ENCODE data around the gene HTR2C.
"Not testable (repeated sequence)": the region's sequence is repeated elsewhere in the genome, so short reads cannot be mapped to it uniquely, and the experiment has no call there.

Gene HTR2C

GRCh38 chrX:114715096-114715495 lies 131.2 kb downstream of the HTR2C start:
- DNase-seq = no peak

DNA sequence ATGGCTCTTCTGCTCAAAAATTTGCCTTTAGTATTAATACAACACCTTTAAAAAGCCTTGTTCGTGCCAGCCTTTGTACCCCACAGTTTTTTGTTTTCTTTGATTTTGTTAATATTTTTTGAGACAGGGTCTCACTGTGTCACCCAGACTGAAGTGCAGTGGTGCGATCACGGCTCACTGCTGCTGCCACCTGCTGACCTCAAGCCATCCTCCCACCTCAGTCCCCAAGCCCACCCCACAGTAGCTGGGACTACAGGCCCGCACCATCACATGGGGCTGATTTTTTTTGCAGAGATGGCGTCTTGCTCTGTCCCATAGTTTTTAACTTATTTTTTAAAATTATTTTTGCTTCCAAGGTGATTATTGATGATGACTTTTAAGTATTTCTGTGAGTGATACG lies 134.0 kb downstream of the HTR2C start:
- DNase-seq = no peak

- DNase-seq = no peak
These were observed 182.7 kb downstream of the HTR2C start for GRCh38 chrX:114766541-114766940.

DNA sequence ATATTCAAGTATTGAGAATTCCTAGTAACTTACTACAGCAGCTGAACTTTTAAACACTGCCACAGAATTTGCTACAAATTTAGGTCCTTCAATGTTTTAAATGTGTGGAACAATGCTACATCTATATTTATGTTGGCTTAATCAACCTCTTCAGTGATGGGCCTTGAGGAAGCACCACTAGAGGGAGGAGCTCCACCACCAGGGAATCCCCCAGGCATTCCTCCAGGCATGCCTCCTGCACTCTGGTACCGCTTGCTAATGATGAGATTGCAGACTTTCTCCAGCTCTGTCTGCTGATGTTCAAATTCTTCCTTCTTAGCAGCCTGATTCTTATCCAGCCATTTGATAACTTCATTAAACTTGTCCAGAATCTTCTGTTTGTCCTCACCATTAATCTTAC lies 190.8 kb downstream of the HTR2C start:
- no peak for DNase-seq

DNA sequence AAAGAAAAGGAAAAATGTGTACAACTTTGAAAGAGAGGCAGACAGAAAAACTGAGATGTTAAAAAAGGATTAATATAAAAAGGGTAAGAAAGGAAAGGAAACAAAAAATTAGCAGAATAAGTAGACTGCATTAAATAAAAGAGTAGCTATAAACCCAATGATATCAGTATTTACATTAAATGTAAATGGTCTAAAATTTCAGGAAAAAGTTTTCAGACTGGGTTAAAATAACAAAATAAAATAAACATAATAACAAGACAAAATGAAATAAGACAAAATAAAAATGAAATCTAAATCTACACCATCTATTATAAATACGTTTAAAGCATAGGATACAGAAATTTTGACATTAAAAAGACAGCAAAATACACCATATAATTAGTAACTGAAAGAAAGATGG lies 199.0 kb downstream of the HTR2C start:
- no peak for DNase-seq

GRCh38 chrX:114787061-114787460 lies 203.2 kb downstream of the HTR2C start:
- no peak for DNase-seq

DNA sequence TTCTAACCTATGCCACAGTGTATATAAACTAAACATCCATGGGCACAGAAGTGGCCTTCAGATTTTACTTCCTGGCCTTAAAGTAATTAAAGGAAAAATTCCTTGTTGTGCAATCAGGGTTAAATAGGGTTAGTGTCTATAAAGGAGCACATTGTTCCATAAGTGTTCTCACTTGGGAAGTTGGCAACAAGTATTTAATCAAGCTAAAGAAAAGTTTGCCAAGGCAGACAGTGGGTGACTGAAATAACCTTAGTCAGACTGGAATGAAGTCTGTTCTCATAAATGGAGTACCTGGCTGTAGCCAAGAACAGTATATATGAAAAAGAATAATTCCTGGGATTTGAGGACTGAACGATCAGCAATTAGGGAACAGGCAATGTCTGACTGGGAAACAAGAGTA lies 213.6 kb downstream of the HTR2C start:
- DNase-seq = no peak

DNA sequence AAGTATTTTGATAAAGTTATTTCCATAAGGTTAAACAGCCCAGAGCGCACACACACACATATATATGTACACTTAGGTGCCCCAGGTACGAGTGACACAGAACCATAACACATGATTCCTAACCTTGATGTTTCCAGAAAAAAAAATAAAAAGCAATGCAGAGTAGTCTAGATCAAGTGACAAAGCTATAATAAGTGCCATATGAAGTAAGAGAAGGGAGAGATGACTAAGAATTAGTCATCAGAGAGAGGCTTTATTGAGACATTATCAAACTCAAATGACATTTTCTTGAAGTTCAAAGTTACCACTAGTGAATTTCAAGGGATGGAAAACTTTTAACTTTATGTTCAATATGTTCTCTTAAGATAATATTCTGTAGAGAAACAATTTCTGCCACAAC lies 215.0 kb downstream of the HTR2C start:
- DNase-seq = no peak

- no peak for DNase-seq
These were observed 216.8 kb downstream of the HTR2C start for GRCh38 chrX:114800719-114801118.

DNA sequence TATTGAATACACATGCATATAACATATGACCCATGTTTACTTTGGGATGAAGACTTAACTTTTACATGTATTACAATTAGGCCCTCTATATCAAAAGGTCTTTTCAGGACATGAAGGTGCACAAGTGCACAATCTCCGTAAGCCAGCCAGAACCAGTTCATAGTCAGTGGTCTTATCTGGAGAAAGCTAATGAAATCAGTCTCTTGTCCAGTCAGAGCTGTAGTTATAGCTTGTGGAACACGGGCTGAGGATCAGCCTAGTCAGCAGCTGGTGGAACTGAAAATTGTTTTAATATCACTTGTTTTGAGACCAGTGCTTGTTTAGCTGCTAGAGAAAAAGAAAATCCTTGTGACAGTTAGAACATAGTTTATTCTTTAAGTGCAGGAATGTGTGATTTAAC lies 235.6 kb downstream of the HTR2C start:
- DNase-seq = no peak

DNA sequence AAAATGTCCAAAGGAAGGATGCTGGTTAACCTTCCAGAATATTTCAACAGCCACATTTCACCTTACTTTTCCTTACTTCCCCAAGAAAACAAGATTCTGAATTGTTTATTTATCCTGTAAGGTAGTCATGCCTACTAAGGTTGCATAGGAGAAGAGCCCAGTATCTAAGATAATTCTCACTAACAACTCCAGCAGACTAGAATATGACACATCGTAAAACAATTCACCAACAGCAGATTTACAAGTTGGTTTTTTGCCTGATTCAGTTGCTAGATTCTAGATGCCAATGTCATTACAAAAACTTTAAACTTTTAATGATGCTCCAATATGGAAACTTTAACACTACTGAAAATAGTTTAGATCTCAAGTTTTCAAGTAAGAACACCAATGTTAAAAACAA lies 257.2 kb downstream of the HTR2C start:
- no peak for DNase-seq

GRCh38 chrX:114842181-114842580 lies 258.3 kb downstream of the HTR2C start:
- no peak for DNase-seq

DNA sequence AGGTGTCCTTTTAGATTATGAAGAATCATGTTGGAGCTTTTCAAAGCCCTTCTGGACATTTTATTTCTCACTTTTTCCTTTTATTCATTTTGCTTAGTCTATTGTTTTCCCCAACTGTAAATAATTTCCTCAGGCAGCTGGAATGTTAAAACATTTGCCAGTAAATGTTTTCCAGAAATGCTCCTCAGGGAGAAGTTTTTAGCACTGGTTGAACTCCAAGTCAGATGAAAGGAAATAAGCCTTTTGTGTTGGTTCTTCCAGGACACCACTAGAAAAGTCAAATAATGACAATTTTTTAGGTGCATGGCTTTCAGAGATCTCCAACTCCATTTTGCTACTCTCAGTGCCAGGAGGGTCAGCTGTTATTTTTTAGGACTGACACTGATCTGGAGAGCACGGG lies 305.6 kb downstream of the HTR2C start:
- no peak for DNase-seq

GRCh38 chrX:114903618-114904017 lies 319.7 kb downstream of the HTR2C start:
- DNase-seq = no peak

GRCh38 chrX:114905251-114905650 lies 321.4 kb downstream of the HTR2C start:
- no peak for DNase-seq

DNA sequence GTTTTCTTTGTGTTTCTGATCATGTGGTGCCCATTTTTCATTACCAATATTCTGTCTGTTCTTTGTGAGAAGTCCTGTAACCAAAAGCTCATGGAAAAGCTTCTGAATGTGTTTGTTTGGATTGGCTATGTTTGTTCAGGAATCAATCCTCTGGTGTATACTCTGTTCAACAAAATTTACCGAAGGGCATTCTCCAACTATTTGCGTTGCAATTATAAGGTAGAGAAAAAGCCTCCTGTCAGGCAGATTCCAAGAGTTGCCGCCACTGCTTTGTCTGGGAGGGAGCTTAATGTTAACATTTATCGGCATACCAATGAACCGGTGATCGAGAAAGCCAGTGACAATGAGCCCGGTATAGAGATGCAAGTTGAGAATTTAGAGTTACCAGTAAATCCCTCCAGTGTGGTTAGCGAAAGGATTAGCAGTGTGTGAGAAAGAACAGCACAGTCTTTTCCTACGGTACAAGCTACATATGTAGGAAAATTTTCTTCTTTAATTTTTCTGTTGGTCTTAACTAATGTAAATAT lies 323.2 kb downstream of the HTR2C start:
- DNase-seq = no peak

DNA sequence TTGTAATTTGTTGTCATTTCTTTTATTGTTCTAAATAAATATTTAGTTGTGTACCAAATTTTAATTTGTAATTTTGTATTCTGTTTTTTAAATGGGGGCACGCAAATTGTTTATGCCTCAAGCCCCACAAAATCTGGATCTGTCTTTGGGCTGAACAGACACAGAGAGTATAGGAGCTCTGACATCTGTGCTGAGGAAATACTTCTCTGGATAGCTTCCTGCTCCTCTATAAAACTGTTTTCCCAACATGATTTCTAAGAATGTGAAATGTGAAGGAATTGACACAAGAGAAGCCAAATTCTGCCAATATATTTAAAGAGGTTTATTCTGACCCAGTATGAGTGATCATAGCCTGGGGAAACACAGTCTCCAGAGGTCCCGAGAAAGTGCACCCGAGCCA lies 340.5 kb downstream of the HTR2C start:
- no peak for DNase-seq

GRCh38 chrX:114924856-114925255 lies 341.0 kb downstream of the HTR2C start:
- no peak for DNase-seq

DNA sequence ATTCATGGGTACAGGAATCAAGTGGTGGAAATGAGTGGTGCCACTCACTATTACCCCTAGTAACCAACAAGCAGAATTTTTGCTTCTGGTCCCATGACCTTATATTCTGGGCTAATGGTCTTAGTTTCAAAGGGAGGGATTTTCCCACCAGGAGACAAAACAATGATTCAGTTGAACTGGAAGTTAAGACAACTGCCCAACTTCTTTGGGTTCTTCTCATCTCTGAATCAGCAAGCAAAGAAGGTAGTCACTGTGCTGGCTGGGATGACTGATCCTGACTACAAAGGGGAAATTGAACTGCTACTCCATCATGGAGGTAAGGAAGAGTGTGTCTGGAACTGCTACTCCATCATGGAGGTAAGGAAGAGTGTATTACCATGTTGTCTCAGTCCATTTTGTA lies 346.3 kb downstream of the HTR2C start:
- no peak for DNase-seq

DNA sequence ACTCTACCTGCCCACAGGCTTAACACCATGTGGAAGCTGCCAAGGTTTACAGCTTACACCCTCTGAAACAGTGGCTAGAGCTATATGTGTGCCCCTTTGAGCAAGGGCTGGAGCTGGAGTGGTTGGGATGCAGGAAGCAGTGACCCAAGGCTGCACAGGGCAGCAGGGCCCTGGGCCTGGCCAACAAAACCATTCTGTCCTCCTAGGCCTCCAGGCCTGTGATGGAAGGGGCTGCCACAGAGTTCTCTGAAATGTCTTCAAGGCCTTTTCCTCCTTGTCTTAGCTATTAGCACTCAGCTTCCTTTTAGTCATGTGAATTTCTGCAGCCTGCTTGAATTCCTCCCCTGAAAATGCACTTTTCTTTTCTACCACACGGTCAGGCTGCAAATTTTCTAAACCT lies 348.7 kb downstream of the HTR2C start:
- DNase-seq = no peak

DNA sequence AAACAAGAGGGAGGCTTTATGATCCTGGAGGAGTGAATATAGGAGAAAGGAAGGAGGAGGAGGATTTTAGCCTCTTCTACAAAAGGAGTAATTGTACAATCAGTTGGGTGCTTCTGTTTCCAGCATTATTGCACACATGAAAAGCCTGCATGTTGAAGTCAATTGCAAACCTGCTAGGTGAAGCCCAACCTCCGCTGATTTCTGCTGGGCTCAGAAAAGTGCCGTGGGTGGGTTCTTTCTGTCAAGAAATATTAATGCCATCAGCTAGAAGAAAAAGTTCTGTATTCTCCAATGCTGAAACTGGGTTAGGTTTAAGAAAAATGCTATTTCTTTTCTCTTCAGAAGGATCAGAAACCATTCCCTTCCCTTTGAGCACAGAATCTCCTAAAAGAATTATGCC lies 349.4 kb downstream of the HTR2C start:
- DNase-seq = not testable (repeated sequence)

DNA sequence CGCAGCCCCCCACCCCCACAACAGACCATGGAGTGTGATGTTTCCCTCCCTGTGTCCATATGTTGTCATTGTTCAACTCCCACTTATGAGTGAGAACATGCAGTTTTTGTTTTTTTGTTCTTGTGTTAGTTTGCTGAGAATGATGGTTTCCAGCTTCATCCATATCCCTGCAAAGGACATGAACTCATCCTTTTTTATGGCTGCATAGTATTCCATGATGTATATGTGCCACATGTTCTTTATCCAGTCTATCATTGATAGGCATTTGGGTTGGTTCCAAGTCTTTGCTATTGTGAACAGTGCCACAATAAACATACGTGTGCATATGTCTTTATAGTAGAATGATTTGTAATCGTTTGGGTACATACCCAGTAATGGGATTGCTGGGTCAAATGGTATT lies 353.2 kb downstream of the HTR2C start:
- DNase-seq = not testable (repeated sequence)

- DNase-seq = no peak
These were observed 368.8 kb downstream of the HTR2C start for GRCh38 chrX:114952696-114953095.
